Neural cell (in vitro differentiated cells): Measurements from ENCODE around the gene SYVN1.

Experiments
- EZH2 ChIP-seq: fragments of 200-600, 300-800 bp; shearing (Covaris generic), sonication (generic); IDR thresholded peaks from 2 replicates; pipeline ENCODE4 v1.6.1; 2014; ENCODE audit warnings: antibody characterized with exemption, low read length, borderline replicate concordance, mild to moderate bottlenecking; ENCODE audit not compliant: insufficient read depth, poor library complexity, severe bottlenecking
- TF ChIP-seq, protein P1 (sequence below): fragments of 450-650 bp; IDR thresholded peaks from 2 replicates; pipeline ENCODE4 v1.5.1; 2014; ENCODE audit warnings: antibody characterized with exemption, mild to moderate bottlenecking, moderate library complexity; ENCODE audit not compliant: poor library complexity, severe bottlenecking

DNA sequence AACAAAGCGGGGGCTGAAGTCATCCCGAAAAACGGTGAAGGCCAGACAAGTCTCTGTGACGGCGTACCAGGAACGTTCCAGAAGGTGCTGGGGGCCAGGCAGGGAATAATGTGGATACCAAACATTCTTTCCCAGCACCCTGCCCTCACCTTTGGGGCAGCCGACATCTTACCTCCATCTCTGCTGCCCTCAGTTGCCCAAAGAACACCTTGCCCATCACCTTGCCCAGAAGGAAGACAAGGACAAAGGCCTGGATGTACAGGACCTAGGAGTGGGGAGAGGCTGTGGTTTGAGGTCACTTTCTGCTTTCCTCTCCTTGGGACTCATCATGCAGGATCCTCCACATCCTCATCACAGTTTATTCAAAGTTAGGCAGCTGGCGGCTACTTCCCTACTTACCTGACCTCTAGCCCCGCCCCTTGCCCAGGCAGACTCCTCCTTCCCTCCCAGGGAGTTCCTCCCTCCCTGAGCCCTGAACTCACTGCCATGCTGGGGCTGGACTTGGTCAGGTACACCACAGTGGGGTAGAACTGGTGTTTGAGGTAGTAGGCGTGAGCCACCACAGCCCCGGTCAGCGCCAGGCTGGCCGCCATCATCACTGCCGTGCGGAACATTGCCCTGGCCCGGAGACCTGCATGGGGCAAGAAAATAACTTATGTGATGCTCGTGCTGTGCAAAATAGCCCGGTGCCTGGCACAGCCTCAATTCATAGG lies 1.2 kb downstream of the SYVN1 start:
- TF ChIP-seq, protein P1, sequence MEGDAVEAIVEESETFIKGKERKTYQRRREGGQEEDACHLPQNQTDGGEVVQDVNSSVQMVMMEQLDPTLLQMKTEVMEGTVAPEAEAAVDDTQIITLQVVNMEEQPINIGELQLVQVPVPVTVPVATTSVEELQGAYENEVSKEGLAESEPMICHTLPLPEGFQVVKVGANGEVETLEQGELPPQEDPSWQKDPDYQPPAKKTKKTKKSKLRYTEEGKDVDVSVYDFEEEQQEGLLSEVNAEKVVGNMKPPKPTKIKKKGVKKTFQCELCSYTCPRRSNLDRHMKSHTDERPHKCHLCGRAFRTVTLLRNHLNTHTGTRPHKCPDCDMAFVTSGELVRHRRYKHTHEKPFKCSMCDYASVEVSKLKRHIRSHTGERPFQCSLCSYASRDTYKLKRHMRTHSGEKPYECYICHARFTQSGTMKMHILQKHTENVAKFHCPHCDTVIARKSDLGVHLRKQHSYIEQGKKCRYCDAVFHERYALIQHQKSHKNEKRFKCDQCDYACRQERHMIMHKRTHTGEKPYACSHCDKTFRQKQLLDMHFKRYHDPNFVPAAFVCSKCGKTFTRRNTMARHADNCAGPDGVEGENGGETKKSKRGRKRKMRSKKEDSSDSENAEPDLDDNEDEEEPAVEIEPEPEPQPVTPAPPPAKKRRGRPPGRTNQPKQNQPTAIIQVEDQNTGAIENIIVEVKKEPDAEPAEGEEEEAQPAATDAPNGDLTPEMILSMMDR: no peak
- no peak for TF ChIP-seq EZH2
